ENCODE results near the gene CHD9NB. TPM values are rescaled to one million over a fixed set of nuclear protein-coding genes. Genes with fewer than 3 reads are reported as not detected.

Gene CHD9NB
- total and polyA plus RNA-seq, 10 of the 15 experiments (the other 5 are each of a cell fraction or from before 2014, with no cell fraction given): 0.14 to 1.6 (median 0.73) TPM

GRCh38 chr16:53054670-53055485 is 2.2 kb upstream of the CHD9NB start, which contains the start of gene CHD9 (continued):
- TF ChIP-seq E4F1 (IDR thresholded peaks at IDR 0.05; ENCODE audit: borderline replicate concordance, partially characterized antibody): no peak
- TF ChIP-seq IKZF2 (IDR thresholded peaks at IDR 0.05): peak; percentile 83 to 86
- TF ChIP-seq ASH2L (IDR thresholded peaks at IDR 0.05; ENCODE audit: borderline replicate concordance, low read depth): no peak
- TF ChIP-seq ZZZ3 (IDR thresholded peaks at IDR 0.05; ENCODE audit: control insufficient read depth, insufficient read length, low read depth): no peak
- TF ChIP-seq HDAC2 (IDR thresholded peaks at IDR 0.05): no peak
- no peak for TF ChIP-seq ELK1 (IDR thresholded peaks at IDR 0.05; ENCODE audit: low read depth, low read length)
- no peak for TF ChIP-seq SREBF2 (IDR thresholded peaks at IDR 0.05; ENCODE audit: low read length)
- TF ChIP-seq MAX (IDR thresholded peaks at IDR 0.05; ENCODE audit: low read depth, low read length): no peak; the same call in 1 of the 2 replicates
- TF ChIP-seq ZBTB11 (CRISPR knock-in tag; IDR thresholded peaks at IDR 0.05): no peak
- no peak; the same call in 2 of the 3 replicates for TF ChIP-seq POU2F2 (IDR thresholded peaks at IDR 0.05; ENCODE audit: borderline replicate concordance, low read depth, low read length)
- no peak for TF ChIP-seq KAT2A (conservative IDR thresholded peaks at IDR 0.05; ENCODE audit: control insufficient read depth, low read depth, low read length)
- no peak for TF ChIP-seq NFYB (IDR thresholded peaks at IDR 0.05; ENCODE audit: insufficient read depth, low read depth, low read length)
- no peak for TF ChIP-seq TAF1 (IDR thresholded peaks at IDR 0.05; ENCODE audit: borderline replicate concordance, low read depth, low read length)
- TF ChIP-seq SRF (IDR thresholded peaks at IDR 0.05; ENCODE audit: low read depth in 2 of 2, low read length in 2 of 2): no peak
- TF ChIP-seq DPF2 (IDR thresholded peaks at IDR 0.05): peak; percentile 73
- TF ChIP-seq MTA3 (IDR thresholded peaks at IDR 0.05; ENCODE audit: borderline replicate concordance, low read length): no peak
- TF ChIP-seq FOS (IDR thresholded peaks at IDR 0.05; ENCODE audit: borderline replicate concordance, extremely low read depth, insufficient read length): no peak
- TF ChIP-seq NKRF (conservative IDR thresholded peaks at IDR 0.05): peak; percentile 91
- no peak for TF ChIP-seq HDAC6 (IDR thresholded peaks at IDR 0.05; ENCODE audit: unreplicated experiment)

Data from GM12878 (cell line).